Nephron progenitor cell (in vitro differentiated cells): ENCODE data around the gene PAN3.
A peak's percentile ranks its signal among the peaks of the same experiment; 100 is the strongest.

Experiments used
- DNase-seq: peaks from one replicate; pipeline ENCODE4 v3.0.0; 2021
- H3K27ac Mint-ChIP-seq: 2 replicates; pipeline ENCODE4 v1.8.0; 2021; ENCODE audit warnings: mild to moderate bottlenecking, moderate library complexity, mixed read lengths
- H3K27me3 Mint-ChIP-seq: 2 replicates; pipeline ENCODE4 v1.8.0; 2021; ENCODE audit warnings: mild to moderate bottlenecking, low read depth, mixed read lengths; ENCODE audit not compliant: poor library complexity
- H3K36me3 Mint-ChIP-seq: 2 replicates; pipeline ENCODE4 v1.8.0; 2021; ENCODE audit warnings: low read depth, mixed read lengths
- H3K4me1 Mint-ChIP-seq: 2 replicates; pipeline ENCODE4 v1.8.0; 2021; ENCODE audit warnings: mixed read lengths
- H3K4me3 Mint-ChIP-seq: 2 replicates; pipeline ENCODE4 v1.8.0; 2021; ENCODE audit warnings: mild to moderate bottlenecking, moderate library complexity, mixed read lengths
- H3K9me3 Mint-ChIP-seq: 2 replicates; pipeline ENCODE4 v1.8.0; 2021; ENCODE audit warnings: mild to moderate bottlenecking, moderate library complexity, mixed read lengths
- TF ChIP-seq, protein P1 (sequence below): fragments of 200-600 bp; sonication (generic); IDR thresholded peaks from 2 replicates; pipeline ENCODE4 v1.5.0; 2021; ENCODE audit warnings: antibody characterized with exemption

Gene PAN3

GRCh38 chr13:28231642-28232041 lies 93.3 kb downstream of the PAN3 start:
- DNase-seq = no peak
- Mint-ChIP-seq H3K36me3 (peaks cover 36% of the 10 kb centered on the region), H3K27ac (no peak overlapping the region), H3K4me3 (no peak overlapping the region), H3K27me3 (no peaks in the 10 kb centered on the region), H3K4me1 (peaks cover 12% of the 10 kb centered on the region), H3K9me3 (no peaks in the 10 kb centered on the region)
- TF ChIP-seq, protein P1, sequence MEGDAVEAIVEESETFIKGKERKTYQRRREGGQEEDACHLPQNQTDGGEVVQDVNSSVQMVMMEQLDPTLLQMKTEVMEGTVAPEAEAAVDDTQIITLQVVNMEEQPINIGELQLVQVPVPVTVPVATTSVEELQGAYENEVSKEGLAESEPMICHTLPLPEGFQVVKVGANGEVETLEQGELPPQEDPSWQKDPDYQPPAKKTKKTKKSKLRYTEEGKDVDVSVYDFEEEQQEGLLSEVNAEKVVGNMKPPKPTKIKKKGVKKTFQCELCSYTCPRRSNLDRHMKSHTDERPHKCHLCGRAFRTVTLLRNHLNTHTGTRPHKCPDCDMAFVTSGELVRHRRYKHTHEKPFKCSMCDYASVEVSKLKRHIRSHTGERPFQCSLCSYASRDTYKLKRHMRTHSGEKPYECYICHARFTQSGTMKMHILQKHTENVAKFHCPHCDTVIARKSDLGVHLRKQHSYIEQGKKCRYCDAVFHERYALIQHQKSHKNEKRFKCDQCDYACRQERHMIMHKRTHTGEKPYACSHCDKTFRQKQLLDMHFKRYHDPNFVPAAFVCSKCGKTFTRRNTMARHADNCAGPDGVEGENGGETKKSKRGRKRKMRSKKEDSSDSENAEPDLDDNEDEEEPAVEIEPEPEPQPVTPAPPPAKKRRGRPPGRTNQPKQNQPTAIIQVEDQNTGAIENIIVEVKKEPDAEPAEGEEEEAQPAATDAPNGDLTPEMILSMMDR = no peak

- no peak overlapping the region for H3K4me3 Mint-ChIP-seq
- H3K36me3 Mint-ChIP-seq = peaks cover 38% of the 10 kb centered on the region
- TF ChIP-seq, protein P1 = no peak
These were observed 99.6 kb downstream of the PAN3 start for GRCh38 chr13:28237944-28238343.

DNA sequence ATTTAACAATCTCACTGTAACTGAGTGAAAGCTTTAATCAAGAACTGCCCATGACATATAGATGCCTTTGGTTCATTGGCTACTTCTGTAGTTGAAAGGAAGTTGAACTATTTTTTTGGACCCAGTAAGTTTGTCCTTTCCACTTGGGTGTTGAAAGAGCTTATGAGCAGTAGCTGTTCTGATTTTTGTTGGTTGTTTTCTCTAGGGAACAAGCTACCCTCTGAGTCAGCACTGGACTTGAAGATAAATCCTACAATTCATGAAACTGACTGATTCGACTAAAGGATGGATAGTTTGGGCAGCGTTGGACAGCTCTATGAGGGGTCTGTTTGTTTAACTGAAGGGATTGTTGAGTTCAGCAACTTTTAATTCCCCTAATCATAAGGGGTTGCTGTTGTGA lies 101.0 kb downstream of the PAN3 start:
- TF ChIP-seq, protein P1 = no peak
- Mint-ChIP-seq H3K36me3 (peaks cover 51% of the 10 kb centered on the region), H3K4me1 (no peaks in the 10 kb centered on the region), H3K27me3 (no peaks in the 10 kb centered on the region), H3K4me3 (no peak overlapping the region), H3K27ac (peak overlapping the region; percentile 64), H3K9me3 (no peaks in the 10 kb centered on the region)
- DNase-seq = no peak

More at GRCh38 chr13:28237944-28238343, 99.6 kb downstream of the PAN3 start:
- H3K27me3 Mint-ChIP-seq = no peaks in the 10 kb centered on the region
- no peak for DNase-seq
- H3K4me1 Mint-ChIP-seq = peaks cover 5% of the 10 kb centered on the region
- no peaks in the 10 kb centered on the region for H3K9me3 Mint-ChIP-seq
- no peak overlapping the region for H3K27ac Mint-ChIP-seq

DNA sequence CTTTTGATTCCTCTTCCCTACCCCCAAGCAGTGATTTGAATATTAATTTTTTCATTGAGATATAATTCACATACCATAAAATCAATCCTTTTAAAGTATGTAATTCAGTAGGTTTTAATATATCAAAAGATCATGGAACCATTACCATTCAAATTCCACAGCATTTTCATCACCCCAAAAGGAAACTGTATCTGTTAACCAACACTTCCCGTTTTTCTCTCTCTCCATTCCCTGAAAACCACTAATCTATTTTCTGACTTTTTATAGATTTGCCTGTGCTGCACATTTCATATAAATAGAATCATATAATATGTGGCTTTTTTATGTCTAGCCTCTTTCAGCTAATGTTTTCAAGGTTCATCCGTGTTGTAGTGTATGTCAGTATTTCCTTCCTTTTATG lies 107.1 kb downstream of the PAN3 start:
- Mint-ChIP-seq H3K4me1 (no peaks in the 10 kb centered on the region), H3K36me3 (peaks cover 91% of the 10 kb centered on the region), H3K4me3 (no peak overlapping the region), H3K27me3 (no peaks in the 10 kb centered on the region), H3K27ac (no peak overlapping the region), H3K9me3 (peaks cover 35% of the 10 kb centered on the region)
- TF ChIP-seq, protein P1 = no peak
- no peak for DNase-seq

- H3K4me1 Mint-ChIP-seq = no peaks in the 10 kb centered on the region
- H3K27ac Mint-ChIP-seq = no peak overlapping the region
- H3K4me3 Mint-ChIP-seq = no peak overlapping the region
- no peak for DNase-seq
- H3K36me3 Mint-ChIP-seq = peaks cover 92% of the 10 kb centered on the region
- TF ChIP-seq, protein P1 = no peak
- no peaks in the 10 kb centered on the region for H3K27me3 Mint-ChIP-seq
- H3K9me3 Mint-ChIP-seq = peaks cover 35% of the 10 kb centered on the region
These were observed 108.5 kb downstream of the PAN3 start for GRCh38 chr13:28246891-28247290.

- no peaks in the 10 kb centered on the region for H3K27me3 Mint-ChIP-seq
- no peaks in the 10 kb centered on the region for H3K4me1 Mint-ChIP-seq
- no peak overlapping the region for H3K27ac Mint-ChIP-seq
- peaks cover 88% of the 10 kb centered on the region for H3K36me3 Mint-ChIP-seq
- no peak for DNase-seq
- H3K4me3 Mint-ChIP-seq = no peak overlapping the region
- TF ChIP-seq, protein P1 = no peak
- peaks cover 35% of the 10 kb centered on the region for H3K9me3 Mint-ChIP-seq
These were observed 109.7 kb downstream of the PAN3 start for GRCh38 chr13:28248080-28248479.
